ENCODE measurements around the gene CREB3L4.
"Not testable (repeated sequence)": the region's sequence is repeated elsewhere in the genome, so short reads cannot be mapped to it uniquely, and the experiment has no call there.

CREB3L4 gene

GRCh38 chr1:153981735-153982134 is 14.0 kb downstream of the CREB3L4 start:
- peaks cover 20% of the 10 kb centered on the region for H3K4me1 ChIP-seq (ENCODE audit: control insufficient read depth, insufficient read depth, low read length)
- H3K4me2 ChIP-seq (ENCODE audit: low read length); H3K9ac ChIP-seq (ENCODE audit: low read depth, low read length); H3K9me3 ChIP-seq (replicated peaks; ENCODE audit: low read length); H3K4me3 ChIP-seq (ENCODE audit: low read length); H3K27me3 ChIP-seq (ENCODE audit: control insufficient read depth, insufficient read depth, low read length): not testable (repeated sequence)
- peaks cover 27% of the 10 kb centered on the region for H3K36me3 ChIP-seq (ENCODE audit: insufficient read depth, low read length)

- H3K9ac ChIP-seq (ENCODE audit: low read depth, low read length), result no peak overlapping the region
- peaks cover 18% of the 10 kb centered on the region for H3K4me1 ChIP-seq (ENCODE audit: control insufficient read depth, insufficient read depth, low read length)
- H3K9me3 ChIP-seq (replicated peaks; ENCODE audit: low read length), result no peaks in the 10 kb centered on the region
- no peaks in the 10 kb centered on the region for H3K27me3 ChIP-seq (ENCODE audit: control insufficient read depth, insufficient read depth, low read length)
- H3K36me3 ChIP-seq (ENCODE audit: insufficient read depth, low read length), result peaks cover 21% of the 10 kb centered on the region
- H3K4me3 ChIP-seq (ENCODE audit: low read length), result peak overlapping the region; percentile 81
- peak overlapping the region; percentile 94 for H3K4me2 ChIP-seq (ENCODE audit: low read length)
Measured at GRCh38 chr1:153984123-153984894, 16.6 kb downstream of the CREB3L4 start.

GRCh38 chr1:153985341-153985912 is 17.7 kb downstream of the CREB3L4 start:
- Histone ChIP-seq H3K27me3 (ENCODE audit: control insufficient read depth, insufficient read depth, low read length) (no peaks in the 10 kb centered on the region), H3K36me3 (ENCODE audit: insufficient read depth, low read length) (peaks cover 21% of the 10 kb centered on the region), H3K9ac (ENCODE audit: low read depth, low read length) (peak overlapping the region; percentile 79), H3K4me3 (ENCODE audit: low read length) (peak overlapping the region; percentile 81), H3K9me3 (replicated peaks; ENCODE audit: low read length) (no peaks in the 10 kb centered on the region), H3K4me2 (ENCODE audit: low read length) (peak overlapping the region; percentile 94), H3K4me1 (ENCODE audit: control insufficient read depth, insufficient read depth, low read length) (peaks cover 20% of the 10 kb centered on the region)

GRCh38 chr1:153985941-153986761 is 18.4 kb downstream of the CREB3L4 start, which contains the start of gene RAB13:
Gene RAB13, minus strand, starts transcription at chr1:153986339. Its CDS starts 103 bp downstream, at chr1:153986236.
- Histone ChIP-seq H3K9ac (ENCODE audit: low read depth, low read length) (peak within 1 kb of the TSS; percentile 87), H3K4me3 (ENCODE audit: low read length) (peak within 1 kb of the TSS; percentile 81), H3K27me3 (ENCODE audit: control insufficient read depth, insufficient read depth, low read length) (no peaks in the 10 kb centered on the region), H3K9me3 (replicated peaks; ENCODE audit: low read length) (no peaks in the 10 kb centered on the region), H3K4me2 (ENCODE audit: low read length) (peak within 1 kb of the TSS; percentile 94), H3K36me3 (ENCODE audit: insufficient read depth, low read length) (peaks cover 20% of the 10 kb centered on the region), H3K4me1 (ENCODE audit: control insufficient read depth, insufficient read depth, low read length) (peaks cover 20% of the 10 kb centered on the region)

- Histone ChIP-seq H3K4me3 (ENCODE audit: low read length) (no peak overlapping the region), H3K27me3 (ENCODE audit: control insufficient read depth, insufficient read depth, low read length) (no peaks in the 10 kb centered on the region), H3K36me3 (ENCODE audit: insufficient read depth, low read length) (peaks cover 23% of the 10 kb centered on the region), H3K9me3 (replicated peaks; ENCODE audit: low read length) (no peaks in the 10 kb centered on the region), H3K9ac (ENCODE audit: low read depth, low read length) (no peak overlapping the region), H3K4me2 (ENCODE audit: low read length) (no peak overlapping the region), H3K4me1 (ENCODE audit: control insufficient read depth, insufficient read depth, low read length) (peaks cover 27% of the 10 kb centered on the region)
Measured at GRCh38 chr1:153987621-153988020, 19.9 kb downstream of the CREB3L4 start.

GRCh38 chr1:153990468-153991150 is 22.9 kb downstream of the CREB3L4 start, which contains the start of gene RPS27:
Gene RPS27, plus strand, starts transcription at chr1:153990762. Its CDS starts 35 bp downstream, at chr1:153990797.
- H3K9ac ChIP-seq (ENCODE audit: low read depth, low read length), result peak within 1 kb of the TSS; percentile 96
- H3K4me2 ChIP-seq (ENCODE audit: low read length), result peak within 1 kb of the TSS; percentile 93
- no peaks in the 10 kb centered on the region for H3K9me3 ChIP-seq (replicated peaks; ENCODE audit: low read length)

GRCh38 chr1:153991151-153991630 is 23.5 kb downstream of the CREB3L4 start:
- peaks cover 34% of the 10 kb centered on the region for H3K36me3 ChIP-seq (ENCODE audit: insufficient read depth, low read length)
- peak overlapping the region; percentile 96 for H3K9ac ChIP-seq (ENCODE audit: low read depth, low read length)

More at GRCh38 chr1:153990468-153991150, 22.9 kb downstream of the CREB3L4 start, which contains the start of gene RPS27:
- Histone ChIP-seq H3K4me3 (ENCODE audit: low read length) (peak within 1 kb of the TSS; percentile 89), H3K36me3 (ENCODE audit: insufficient read depth, low read length) (peaks cover 33% of the 10 kb centered on the region), H3K4me1 (ENCODE audit: control insufficient read depth, insufficient read depth, low read length) (peaks cover 17% of the 10 kb centered on the region), H3K27me3 (ENCODE audit: control insufficient read depth, insufficient read depth, low read length) (no peaks in the 10 kb centered on the region)

GRCh38 chr1:153991806-153992205 is 24.1 kb downstream of the CREB3L4 start:
- Histone ChIP-seq H3K4me3 (ENCODE audit: low read length) (peak overlapping the region; percentile 89), H3K4me2 (ENCODE audit: low read length) (peak overlapping the region; percentile 93), H3K9ac (ENCODE audit: low read depth, low read length) (peak overlapping the region; percentile 96), H3K36me3 (ENCODE audit: insufficient read depth, low read length) (peaks cover 34% of the 10 kb centered on the region), H3K9me3 (replicated peaks; ENCODE audit: low read length) (no peaks in the 10 kb centered on the region), H3K4me1 (ENCODE audit: control insufficient read depth, insufficient read depth, low read length) (peaks cover 12% of the 10 kb centered on the region), H3K27me3 (ENCODE audit: control insufficient read depth, insufficient read depth, low read length) (no peaks in the 10 kb centered on the region)

More at GRCh38 chr1:153991151-153991630, 23.5 kb downstream of the CREB3L4 start:
- Histone ChIP-seq H3K4me1 (ENCODE audit: control insufficient read depth, insufficient read depth, low read length) (peaks cover 17% of the 10 kb centered on the region), H3K4me2 (ENCODE audit: low read length) (peak overlapping the region; percentile 93), H3K4me3 (ENCODE audit: low read length) (peak overlapping the region; percentile 89), H3K9me3 (replicated peaks; ENCODE audit: low read length) (no peaks in the 10 kb centered on the region), H3K27me3 (ENCODE audit: control insufficient read depth, insufficient read depth, low read length) (no peaks in the 10 kb centered on the region)

GRCh38 chr1:153995202-153995601 is 27.5 kb downstream of the CREB3L4 start:
- no peak overlapping the region for H3K4me2 ChIP-seq (ENCODE audit: low read length)
- no peak overlapping the region for H3K4me3 ChIP-seq (ENCODE audit: low read length)

GRCh38 chr1:153995640-153996039 is 27.9 kb downstream of the CREB3L4 start:
- no peak overlapping the region for H3K9ac ChIP-seq (ENCODE audit: low read depth, low read length)
- H3K4me3 ChIP-seq (ENCODE audit: low read length), result no peak overlapping the region
- peaks cover 34% of the 10 kb centered on the region for H3K36me3 ChIP-seq (ENCODE audit: insufficient read depth, low read length)
- no peaks in the 10 kb centered on the region for H3K9me3 ChIP-seq (replicated peaks; ENCODE audit: low read length)
- H3K27me3 ChIP-seq (ENCODE audit: control insufficient read depth, insufficient read depth, low read length), result no peaks in the 10 kb centered on the region
- H3K4me2 ChIP-seq (ENCODE audit: low read length), result no peak overlapping the region
- peaks cover 7% of the 10 kb centered on the region for H3K4me1 ChIP-seq (ENCODE audit: control insufficient read depth, insufficient read depth, low read length)

More at GRCh38 chr1:153995202-153995601, 27.5 kb downstream of the CREB3L4 start:
- H3K27me3 ChIP-seq (ENCODE audit: control insufficient read depth, insufficient read depth, low read length), result no peaks in the 10 kb centered on the region
- peaks cover 34% of the 10 kb centered on the region for H3K36me3 ChIP-seq (ENCODE audit: insufficient read depth, low read length)
- peaks cover 9% of the 10 kb centered on the region for H3K4me1 ChIP-seq (ENCODE audit: control insufficient read depth, insufficient read depth, low read length)
- H3K9ac ChIP-seq (ENCODE audit: low read depth, low read length), result no peak overlapping the region
- H3K9me3 ChIP-seq (replicated peaks; ENCODE audit: low read length), result no peaks in the 10 kb centered on the region

Data from skeletal muscle satellite cell (primary cell).